ENCODE measurements around the gene MRPL51.
A peak's percentile ranks its signal among the peaks of the same experiment; 100 is the strongest.
"Not testable (repeated sequence)": the region's sequence is repeated elsewhere in the genome, so short reads cannot be mapped to it uniquely, and the experiment has no call there.

The MRPL51 gene

GRCh38 chr12:6522193-6522592 is 29.1 kb upstream of the MRPL51 start:
- no peaks in the 10 kb centered on the region for H3K9me3 ChIP-seq (ENCODE audit: control insufficient read depth in 2 of 2, low read length in 2 of 2)
- H3K36me3 ChIP-seq (ENCODE audit: control insufficient read depth in 2 of 2, insufficient read depth in 2 of 2, low read length in 2 of 2) = peaks cover 63 to 79% of the 10 kb centered on the region in 2 donors
- H3K9ac ChIP-seq (ENCODE audit: low read depth in 1 of 2, low read length in 2 of 2) = no peak overlapping the region

GRCh38 chr12:6520186-6520585 is 27.1 kb upstream of the MRPL51 start:
- peaks cover 57 to 73% of the 10 kb centered on the region in 2 donors for H3K36me3 ChIP-seq (ENCODE audit: control insufficient read depth in 2 of 2, insufficient read depth in 2 of 2, low read length in 2 of 2)
- H3K27ac ChIP-seq (ENCODE audit: low read depth in 2 of 2, low read length in 2 of 2) = no peak overlapping the region
- no peak overlapping the region for H3K4me3 ChIP-seq (ENCODE audit: low read length in 2 of 2)
- H3K4me1 ChIP-seq (ENCODE audit: control insufficient read depth in 2 of 2, insufficient read depth in 2 of 2, low read length in 2 of 2) = no peaks in the 10 kb centered on the region
- H3K27me3 ChIP-seq (ENCODE audit: control insufficient read depth in 2 of 2, insufficient read depth in 2 of 2, low read length in 2 of 2) = no peaks in the 10 kb centered on the region
- H3K9ac ChIP-seq (ENCODE audit: low read depth in 1 of 2, low read length in 2 of 2) = no peak overlapping the region
- H3K9me3 ChIP-seq (ENCODE audit: control insufficient read depth in 2 of 2, low read length in 2 of 2) = no peaks in the 10 kb centered on the region

More at GRCh38 chr12:6522193-6522592, 29.1 kb upstream of the MRPL51 start:
- Histone ChIP-seq H3K27me3 (ENCODE audit: control insufficient read depth in 2 of 2, insufficient read depth in 2 of 2, low read length in 2 of 2) (no peaks in the 10 kb centered on the region), H3K4me3 (ENCODE audit: low read length in 2 of 2) (no peak overlapping the region), H3K4me1 (ENCODE audit: control insufficient read depth in 2 of 2, insufficient read depth in 2 of 2, low read length in 2 of 2) (no peaks in the 10 kb centered on the region), H3K27ac (ENCODE audit: low read depth in 2 of 2, low read length in 2 of 2) (no peak overlapping the region)

- Histone ChIP-seq H3K27ac (ENCODE audit: low read depth in 2 of 2, low read length in 2 of 2) (no peak overlapping the region), H3K27me3 (ENCODE audit: control insufficient read depth in 2 of 2, insufficient read depth in 2 of 2, low read length in 2 of 2) (no peaks in the 10 kb centered on the region), H3K9me3 (ENCODE audit: control insufficient read depth in 2 of 2, low read length in 2 of 2) (no peaks in the 10 kb centered on the region), H3K4me1 (ENCODE audit: control insufficient read depth in 2 of 2, insufficient read depth in 2 of 2, low read length in 2 of 2) (no peaks in the 10 kb centered on the region), H3K9ac (ENCODE audit: low read depth in 1 of 2, low read length in 2 of 2) (no peak overlapping the region), H3K4me3 (ENCODE audit: low read length in 2 of 2) (no peak overlapping the region), H3K36me3 (ENCODE audit: control insufficient read depth in 2 of 2, insufficient read depth in 2 of 2, low read length in 2 of 2) (peaks cover 22 to 38% of the 10 kb centered on the region in 2 donors)
Measured at GRCh38 chr12:6508087-6508486, 15.0 kb upstream of the MRPL51 start.

GRCh38 chr12:6507102-6507998 is 14.3 kb upstream of the MRPL51 start:
- Histone ChIP-seq H3K27me3 (ENCODE audit: control insufficient read depth in 2 of 2, insufficient read depth in 2 of 2, low read length in 2 of 2) (no peaks in the 10 kb centered on the region), H3K36me3 (ENCODE audit: control insufficient read depth in 2 of 2, insufficient read depth in 2 of 2, low read length in 2 of 2) (peaks cover 18 to 30% of the 10 kb centered on the region in 2 donors), H3K4me1 (ENCODE audit: control insufficient read depth in 2 of 2, insufficient read depth in 2 of 2, low read length in 2 of 2) (no peaks in the 10 kb centered on the region), H3K4me3 (ENCODE audit: low read length in 2 of 2) (no peak overlapping the region), H3K9me3 (ENCODE audit: control insufficient read depth in 2 of 2, low read length in 2 of 2) (no peaks in the 10 kb centered on the region), H3K27ac (ENCODE audit: low read depth in 2 of 2, low read length in 2 of 2) (no peak overlapping the region), H3K9ac (ENCODE audit: low read depth in 1 of 2, low read length in 2 of 2) (no peak overlapping the region)

DNA sequence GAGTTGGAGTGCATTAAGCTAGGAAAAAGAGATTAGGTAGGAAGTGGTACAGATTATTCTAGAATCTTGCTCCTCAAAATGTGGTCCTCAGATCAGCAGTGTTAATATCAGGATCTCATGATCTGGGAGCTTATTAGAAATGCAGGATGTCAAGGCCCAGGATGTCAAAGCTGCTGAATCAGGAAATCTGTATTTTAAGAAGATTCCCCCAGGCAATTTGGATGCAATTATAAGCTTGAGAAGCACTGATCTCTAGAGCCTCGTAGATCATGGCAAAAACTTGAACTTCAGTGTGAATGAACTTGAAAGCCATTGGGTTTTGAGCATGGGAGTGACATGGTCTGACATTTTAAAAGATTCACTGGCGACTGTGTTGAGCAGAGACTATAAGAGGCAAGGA is 7.4 kb upstream of the MRPL51 start:
- Histone ChIP-seq H3K27me3 (ENCODE audit: control insufficient read depth in 2 of 2, insufficient read depth in 2 of 2, low read length in 2 of 2) (no peaks in the 10 kb centered on the region), H3K9ac (ENCODE audit: low read depth in 1 of 2, low read length in 2 of 2) (no peak overlapping the region), H3K4me3 (ENCODE audit: low read length in 2 of 2) (no peak overlapping the region), H3K36me3 (ENCODE audit: control insufficient read depth in 2 of 2, insufficient read depth in 2 of 2, low read length in 2 of 2) (peaks cover 17 to 31% of the 10 kb centered on the region in 2 donors), H3K4me1 (ENCODE audit: control insufficient read depth in 2 of 2, insufficient read depth in 2 of 2, low read length in 2 of 2) (peaks cover 1 to 2% of the 10 kb centered on the region in 2 donors), H3K9me3 (ENCODE audit: control insufficient read depth in 2 of 2, low read length in 2 of 2) (no peaks in the 10 kb centered on the region), H3K27ac (ENCODE audit: low read depth in 2 of 2, low read length in 2 of 2) (no peak overlapping the region)

GRCh38 chr12:6497291-6497690 is 4.2 kb upstream of the MRPL51 start:
- H3K9ac ChIP-seq (ENCODE audit: low read depth in 1 of 2, low read length in 2 of 2); H3K9me3 ChIP-seq (ENCODE audit: control insufficient read depth in 2 of 2, low read length in 2 of 2); H3K4me3 ChIP-seq (ENCODE audit: low read length in 2 of 2); H3K27me3 ChIP-seq (ENCODE audit: control insufficient read depth in 2 of 2, insufficient read depth in 2 of 2, low read length in 2 of 2); H3K27ac ChIP-seq (ENCODE audit: low read depth in 2 of 2, low read length in 2 of 2): not testable (repeated sequence)
- H3K4me1 ChIP-seq (ENCODE audit: control insufficient read depth in 2 of 2, insufficient read depth in 2 of 2, low read length in 2 of 2) = peaks cover 12% of the 10 kb centered on the region in 2 donors
- peaks cover 17 to 27% of the 10 kb centered on the region in 2 donors for H3K36me3 ChIP-seq (ENCODE audit: control insufficient read depth in 2 of 2, insufficient read depth in 2 of 2, low read length in 2 of 2)

DNA sequence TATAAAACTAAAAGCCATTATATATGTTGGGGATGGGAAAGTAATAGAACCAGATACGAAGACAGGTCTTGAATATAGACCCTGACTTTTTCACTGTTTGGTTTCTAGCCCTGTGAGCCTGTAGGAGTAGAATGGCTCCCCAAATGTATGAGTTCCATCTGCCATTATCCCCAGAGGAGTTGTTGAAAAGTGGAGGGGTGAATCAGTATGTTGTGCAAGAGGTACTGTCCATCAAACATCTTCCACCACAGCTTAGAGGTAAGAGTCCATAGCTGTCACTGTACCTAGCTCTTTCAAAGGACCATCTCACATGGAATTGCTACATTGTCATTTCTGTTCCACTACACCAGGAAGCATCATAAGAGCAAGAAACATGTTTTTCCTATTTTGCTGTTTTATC is 1.9 kb upstream of the MRPL51 start:
- H3K9me3 ChIP-seq (ENCODE audit: control insufficient read depth in 2 of 2, low read length in 2 of 2) = no peaks in the 10 kb centered on the region
- no peaks in the 10 kb centered on the region for H3K27me3 ChIP-seq (ENCODE audit: control insufficient read depth in 2 of 2, insufficient read depth in 2 of 2, low read length in 2 of 2)
- peaks cover 18 to 20% of the 10 kb centered on the region in 2 donors for H3K36me3 ChIP-seq (ENCODE audit: control insufficient read depth in 2 of 2, insufficient read depth in 2 of 2, low read length in 2 of 2)
- H3K27ac ChIP-seq (ENCODE audit: low read depth in 2 of 2, low read length in 2 of 2) = no peak overlapping the region
- peaks cover 12% of the 10 kb centered on the region in 2 donors for H3K4me1 ChIP-seq (ENCODE audit: control insufficient read depth in 2 of 2, insufficient read depth in 2 of 2, low read length in 2 of 2)
- no peak overlapping the region for H3K9ac ChIP-seq (ENCODE audit: low read depth in 1 of 2, low read length in 2 of 2)
- peak overlapping the region; percentile 86 to 99 for H3K4me3 ChIP-seq (ENCODE audit: low read length in 2 of 2)

DNA sequence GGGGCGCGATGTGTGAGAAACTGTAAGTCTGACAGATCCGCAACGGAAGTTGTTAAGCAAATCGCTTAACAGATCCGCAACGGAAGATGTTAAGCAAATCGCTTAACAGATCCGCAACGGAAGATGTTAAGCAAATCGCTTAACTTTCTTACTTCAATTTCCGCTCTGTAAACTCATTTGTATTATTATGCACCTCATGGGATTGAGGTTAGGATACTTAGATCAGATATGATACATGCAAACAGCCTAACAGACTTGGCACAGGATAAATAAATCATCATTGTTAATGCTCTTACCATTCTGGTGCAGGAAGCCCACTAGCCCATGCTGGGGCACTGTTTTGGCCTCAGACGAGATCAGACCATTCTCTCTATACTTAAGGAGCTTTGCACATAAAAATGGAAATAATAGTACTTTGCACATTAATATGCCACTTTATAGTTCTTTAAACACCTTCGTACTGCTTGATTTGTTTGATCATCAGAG is 1.2 kb upstream of the MRPL51 start:
- Histone ChIP-seq H3K27ac (ENCODE audit: low read depth in 2 of 2, low read length in 2 of 2) (peak overlapping the region; percentile 45 to 49), H3K9ac (ENCODE audit: low read depth in 1 of 2, low read length in 2 of 2) (peak overlapping the region; percentile 48 to 96), H3K36me3 (ENCODE audit: control insufficient read depth in 2 of 2, insufficient read depth in 2 of 2, low read length in 2 of 2) (peaks cover 16 to 18% of the 10 kb centered on the region in 2 donors), H3K4me1 (ENCODE audit: control insufficient read depth in 2 of 2, insufficient read depth in 2 of 2, low read length in 2 of 2) (peaks cover 12% of the 10 kb centered on the region in 2 donors), H3K27me3 (ENCODE audit: control insufficient read depth in 2 of 2, insufficient read depth in 2 of 2, low read length in 2 of 2) (no peaks in the 10 kb centered on the region), H3K4me3 (ENCODE audit: low read length in 2 of 2) (peak overlapping the region; percentile 86 to 99), H3K9me3 (ENCODE audit: control insufficient read depth in 2 of 2, low read length in 2 of 2) (no peaks in the 10 kb centered on the region)

GRCh38 chr12:6493497-6494257 is 615 bp upstream of the MRPL51 start, which contains the start of gene NCAPD2:
Gene NCAPD2 (plus strand): TSS chr12:6494102. CDS start chr12:6495099, 997 bp downstream.
- Histone ChIP-seq H3K9me3 (ENCODE audit: control insufficient read depth in 2 of 2, low read length in 2 of 2) (no peaks in the 10 kb centered on the region), H3K9ac (ENCODE audit: low read depth in 1 of 2, low read length in 2 of 2) (peak within 1 kb of the TSS; percentile 89 to 96), H3K4me1 (ENCODE audit: control insufficient read depth in 2 of 2, insufficient read depth in 2 of 2, low read length in 2 of 2) (peaks cover 12% of the 10 kb centered on the region in 2 donors), H3K27me3 (ENCODE audit: control insufficient read depth in 2 of 2, insufficient read depth in 2 of 2, low read length in 2 of 2) (no peaks in the 10 kb centered on the region), H3K4me3 (ENCODE audit: low read length in 2 of 2) (peak within 1 kb of the TSS; percentile 86 to 99), H3K27ac (ENCODE audit: low read depth in 2 of 2, low read length in 2 of 2) (peak within 1 kb of the TSS; percentile 93 to 99), H3K36me3 (ENCODE audit: control insufficient read depth in 2 of 2, insufficient read depth in 2 of 2, low read length in 2 of 2) (peaks cover 11 to 15% of the 10 kb centered on the region in 2 donors)

GRCh38 chr12:6490673-6491072 is 2.4 kb downstream of the MRPL51 start:
- not testable (repeated sequence) for H3K9me3 ChIP-seq (ENCODE audit: control insufficient read depth in 2 of 2, low read length in 2 of 2); H3K4me3 ChIP-seq (ENCODE audit: low read length in 2 of 2); H3K27ac ChIP-seq (ENCODE audit: low read depth in 2 of 2, low read length in 2 of 2); H3K27me3 ChIP-seq (ENCODE audit: control insufficient read depth in 2 of 2, insufficient read depth in 2 of 2, low read length in 2 of 2); H3K36me3 ChIP-seq (ENCODE audit: control insufficient read depth in 2 of 2, insufficient read depth in 2 of 2, low read length in 2 of 2); H3K9ac ChIP-seq (ENCODE audit: low read depth in 1 of 2, low read length in 2 of 2)
- H3K4me1 ChIP-seq (ENCODE audit: control insufficient read depth in 2 of 2, insufficient read depth in 2 of 2, low read length in 2 of 2) = peaks cover 12% of the 10 kb centered on the region in 2 donors
